HG03175 (cell line): ENCODE data around the gene TFCP2L1.
A peak's percentile ranks its signal among the peaks of the same experiment; 100 is the strongest.
"Not testable (repeated sequence)": the region's sequence is repeated elsewhere in the genome, so short reads cannot be mapped to it uniquely, and the experiment has no call there.

ENCODE experiments used
- ATAC-seq: cut with Tn5 transposase; IDR thresholded peaks from one replicate; pipeline ENCODE4 v1.9.1; 2021; ENCODE audit warnings: mild to moderate bottlenecking, moderate library complexity; ENCODE audit not compliant: unreplicated experiment

TFCP2L1 gene

GRCh38 chr2:121284463-121285449, at the start of gene TFCP2L1:
TFCP2L1 (minus strand) TSS chr2:121285202; CDS start chr2:121285109, 93 bp downstream.
- no peak for ATAC-seq

- ATAC-seq: peak; percentile 72
These were observed 49.0 kb upstream of the TFCP2L1 start for GRCh38 chr2:121333834-121334558.

GRCh38 chr2:121333231-121333630, 48.2 kb upstream of the TFCP2L1 start:
- no peak for ATAC-seq

- ATAC-seq: not testable (repeated sequence)
These were observed 46.3 kb upstream of the TFCP2L1 start for GRCh38 chr2:121331324-121331723.

GRCh38 chr2:121330921-121331320, 45.9 kb upstream of the TFCP2L1 start:
- no peak for ATAC-seq

- ATAC-seq: no peak
These were observed 44.8 kb upstream of the TFCP2L1 start for GRCh38 chr2:121329786-121330185.

- no peak for ATAC-seq
These were observed 41.6 kb upstream of the TFCP2L1 start for GRCh38 chr2:121326628-121327027.

- no peak for ATAC-seq
These were observed 39.6 kb upstream of the TFCP2L1 start for GRCh38 chr2:121324601-121325000.

GRCh38 chr2:121321476-121321875, 36.5 kb upstream of the TFCP2L1 start:
- ATAC-seq: no peak

GRCh38 chr2:121319941-121320340, 34.9 kb upstream of the TFCP2L1 start:
- ATAC-seq: no peak

GRCh38 chr2:121316986-121317385, 32.0 kb upstream of the TFCP2L1 start:
- no peak for ATAC-seq

GRCh38 chr2:121313701-121314100, 28.7 kb upstream of the TFCP2L1 start:
- not testable (repeated sequence) for ATAC-seq

- peak; percentile 95 for ATAC-seq
These were observed 24.8 kb upstream of the TFCP2L1 start for GRCh38 chr2:121309801-121310200.

- ATAC-seq: no peak
These were observed 24.3 kb upstream of the TFCP2L1 start for GRCh38 chr2:121309323-121309722.

- ATAC-seq: no peak
These were observed 22.0 kb upstream of the TFCP2L1 start for GRCh38 chr2:121307048-121307447.

- ATAC-seq: no peak
These were observed 19.9 kb upstream of the TFCP2L1 start for GRCh38 chr2:121304941-121305340.

- ATAC-seq: no peak
These were observed 18.7 kb upstream of the TFCP2L1 start for GRCh38 chr2:121303531-121304263.

- ATAC-seq: not testable (repeated sequence)
These were observed 16.2 kb upstream of the TFCP2L1 start for GRCh38 chr2:121301190-121301589.

GRCh38 chr2:121298476-121298875, 13.5 kb upstream of the TFCP2L1 start:
- no peak for ATAC-seq

- ATAC-seq: not testable (repeated sequence)
These were observed 12.9 kb upstream of the TFCP2L1 start for GRCh38 chr2:121297866-121298265.

- ATAC-seq: peak; percentile 70
These were observed 12.3 kb upstream of the TFCP2L1 start for GRCh38 chr2:121297217-121297830.
